Stimulated activated CD4-positive, alpha-beta T cell treated with anti-CD3 and anti-CD28 coated beads, TNF-alpha, amount 100 ng/mL, for 1 hour (primary cell): ENCODE results near the gene DKK2.

ENCODE experiments used
- DNase-seq, 3 donors: peaks; one replicate each; pipeline ENCODE4 v3.0.0-alpha.2; 2020; ENCODE audit warnings: low read depth in 3 of 3, low spot score in 1 of 3

The DKK2 gene

DNA sequence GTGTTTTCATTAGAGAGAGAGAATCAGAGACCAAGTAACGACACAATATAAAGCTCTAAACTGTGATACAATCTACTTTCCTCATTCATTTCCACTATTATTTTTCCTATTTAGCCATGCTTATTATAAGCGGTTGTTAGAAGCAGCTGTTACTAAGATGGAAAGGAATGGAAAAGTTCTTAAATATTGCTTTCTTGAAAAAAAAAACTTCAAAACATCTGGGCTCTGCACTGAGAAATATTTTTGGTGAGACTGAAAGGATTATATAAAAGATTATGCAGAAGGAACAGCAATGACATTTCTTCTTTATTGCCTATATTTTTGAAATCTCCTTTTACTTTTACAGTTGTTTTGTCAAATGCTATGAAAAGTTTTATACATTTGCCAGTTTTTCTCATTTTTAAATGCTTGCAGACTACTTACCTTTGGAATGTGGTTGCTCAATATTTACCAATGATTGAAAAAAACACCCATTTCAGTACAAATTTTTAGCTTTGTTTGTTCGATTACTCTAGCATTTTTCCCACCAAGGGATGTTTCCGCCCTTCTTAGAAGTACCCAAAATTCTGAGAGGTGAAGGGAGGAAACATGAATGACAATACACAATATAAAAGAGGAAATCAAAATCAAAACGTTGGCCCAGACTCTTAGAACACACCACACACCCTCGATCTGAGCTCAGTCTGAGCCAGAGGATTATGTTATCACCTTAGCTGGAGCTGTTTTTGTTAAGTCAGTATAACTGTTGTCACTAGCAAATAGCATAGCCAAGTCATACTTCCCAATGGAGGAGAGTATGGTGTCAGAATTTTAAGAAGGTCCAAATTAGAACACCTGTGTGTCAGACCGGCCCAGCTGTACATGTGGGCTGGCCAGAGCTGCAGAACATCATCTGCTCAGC, 18.4 kb downstream of the DKK2 start:
- DNase-seq: no peak

DNA sequence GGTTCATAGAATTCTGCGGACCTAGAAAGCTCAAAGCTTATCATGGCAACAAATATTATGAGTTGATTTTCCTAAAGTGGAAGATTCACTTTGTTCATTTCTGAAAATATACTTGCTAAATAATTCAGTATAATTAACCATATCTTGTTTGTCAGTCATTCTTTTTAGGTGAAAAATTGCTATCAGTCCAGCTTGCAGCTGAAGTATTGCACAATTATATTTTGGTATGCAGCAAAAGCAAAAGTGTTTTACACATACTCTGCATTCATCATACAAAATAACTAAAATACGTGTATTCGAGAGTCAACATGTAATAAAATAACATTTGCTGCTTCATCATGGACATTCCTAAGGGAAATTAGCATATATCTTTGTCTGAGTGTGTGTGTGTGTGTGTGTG, 24.8 kb downstream of the DKK2 start:
- DNase-seq: no peak

DNA sequence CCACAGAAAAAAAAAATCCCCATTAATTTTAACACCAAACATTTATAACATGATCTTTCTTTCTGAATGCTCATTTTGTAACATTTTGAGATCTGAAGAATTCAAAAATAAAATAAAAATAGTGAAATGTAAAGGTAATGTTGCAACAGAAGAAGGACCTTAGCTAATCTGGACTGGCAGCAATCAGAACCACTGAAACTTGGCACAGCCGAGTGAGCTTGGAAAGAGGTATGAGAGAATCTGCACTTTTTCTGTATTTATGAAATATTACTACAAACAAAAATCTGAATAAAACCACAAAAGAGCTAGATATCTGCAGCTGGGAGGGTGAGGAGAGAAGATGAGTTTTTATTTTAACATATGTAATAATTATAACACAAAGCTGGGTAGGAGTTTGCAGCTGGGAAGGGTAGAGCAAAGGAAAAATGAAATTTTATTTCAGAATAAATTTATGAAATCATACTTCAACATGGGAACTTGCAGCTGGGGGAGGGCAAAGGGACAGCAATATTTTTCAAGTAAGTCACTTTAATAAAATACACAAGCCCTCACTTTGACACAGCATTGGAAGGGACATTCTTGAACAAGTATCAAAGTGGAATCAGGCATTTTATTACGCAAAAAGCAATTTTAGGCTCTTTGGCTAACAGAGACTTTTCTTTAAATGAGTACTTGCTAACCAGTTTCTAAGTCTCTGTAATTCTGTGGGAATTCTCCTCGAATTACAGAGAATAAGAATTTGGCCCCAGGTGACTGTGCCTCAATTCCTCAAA, 26.7 kb downstream of the DKK2 start:
- no peak for DNase-seq

GRCh38 chr4:107008115-107008514, 28.0 kb downstream of the DKK2 start:
- DNase-seq: no peak

GRCh38 chr4:107006218-107006617, 29.9 kb downstream of the DKK2 start:
- DNase-seq: no peak

DNA sequence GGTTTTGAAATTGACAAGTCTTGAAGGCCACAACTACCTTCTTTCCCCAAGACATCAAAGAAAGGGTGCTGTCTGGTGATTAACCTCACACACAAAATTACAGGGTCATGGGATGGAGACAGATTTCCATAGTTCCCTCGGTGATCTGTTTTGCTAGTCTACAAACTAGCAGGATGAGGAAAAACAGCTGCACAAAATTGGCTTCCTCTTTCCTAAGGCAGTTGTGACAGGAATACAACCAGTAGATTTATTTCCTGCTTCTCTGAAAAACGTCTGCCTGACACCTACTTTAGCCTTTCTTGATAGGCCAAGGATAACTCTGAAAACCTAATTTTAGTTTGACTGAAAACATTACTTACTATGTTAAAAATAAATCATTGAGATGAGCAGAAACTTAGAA, 39.6 kb downstream of the DKK2 start:
- no peak for DNase-seq

DNA sequence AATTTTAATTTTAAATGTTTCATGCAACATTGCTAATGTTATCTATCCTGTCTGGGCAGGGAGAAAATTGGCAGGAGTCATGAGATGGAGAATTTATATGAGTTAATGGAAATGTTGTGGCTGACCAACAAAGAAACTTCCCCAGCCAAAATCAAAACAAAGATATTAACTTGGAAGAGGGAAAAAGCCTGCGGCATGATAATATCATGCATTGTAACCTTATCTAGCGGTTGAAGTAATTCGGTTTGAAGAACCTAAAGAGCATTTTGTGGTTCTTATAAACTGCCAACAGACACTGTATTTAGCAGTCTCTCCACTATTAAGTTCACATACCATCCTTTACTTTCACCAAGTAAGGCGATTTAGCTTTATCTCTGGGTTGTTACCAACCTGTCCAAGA, 42.3 kb downstream of the DKK2 start:
- DNase-seq: no peak

DNA sequence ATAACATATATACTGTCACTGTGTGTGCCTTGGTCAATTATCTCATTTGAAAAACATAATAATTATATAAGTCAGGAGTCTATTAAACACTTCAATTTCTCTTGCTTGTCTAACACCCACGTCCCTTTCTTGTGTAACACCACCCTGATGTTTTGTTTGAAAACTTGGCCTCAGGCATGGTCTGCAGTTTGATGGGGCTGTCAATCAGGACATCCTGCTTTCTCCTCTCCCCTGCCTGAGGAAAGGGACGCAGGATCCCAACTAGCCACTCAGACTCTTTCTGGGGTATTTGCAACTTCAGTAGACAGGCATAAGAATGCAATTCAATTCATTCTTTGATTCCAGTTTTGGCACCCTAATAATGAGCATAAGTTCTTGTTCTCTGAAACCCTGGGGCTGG, 48.8 kb downstream of the DKK2 start:
- no peak for DNase-seq

- DNase-seq: no peak
Measured at GRCh38 chr4:106986486-106986885, 49.6 kb downstream of the DKK2 start.

DNA sequence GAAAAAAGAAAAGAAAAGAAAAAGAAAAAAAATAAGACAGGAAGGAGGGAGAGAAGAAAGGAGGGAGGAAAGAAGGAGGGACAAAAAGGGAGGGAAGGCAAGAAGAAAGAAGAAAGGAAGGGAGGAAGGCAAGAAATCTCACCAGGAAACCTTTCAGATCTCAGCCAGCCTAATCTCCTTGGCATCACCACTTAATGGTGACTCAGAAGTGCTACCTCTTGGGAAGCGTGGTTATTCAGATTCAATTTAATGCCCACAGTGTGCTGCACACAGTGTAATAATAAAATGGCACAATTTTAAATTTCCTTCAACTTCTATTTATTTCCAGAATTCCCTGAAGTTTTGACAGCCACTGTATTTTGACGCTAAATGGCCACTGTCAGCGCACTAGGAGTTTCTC, 50.3 kb downstream of the DKK2 start:
- DNase-seq: no peak

DNA sequence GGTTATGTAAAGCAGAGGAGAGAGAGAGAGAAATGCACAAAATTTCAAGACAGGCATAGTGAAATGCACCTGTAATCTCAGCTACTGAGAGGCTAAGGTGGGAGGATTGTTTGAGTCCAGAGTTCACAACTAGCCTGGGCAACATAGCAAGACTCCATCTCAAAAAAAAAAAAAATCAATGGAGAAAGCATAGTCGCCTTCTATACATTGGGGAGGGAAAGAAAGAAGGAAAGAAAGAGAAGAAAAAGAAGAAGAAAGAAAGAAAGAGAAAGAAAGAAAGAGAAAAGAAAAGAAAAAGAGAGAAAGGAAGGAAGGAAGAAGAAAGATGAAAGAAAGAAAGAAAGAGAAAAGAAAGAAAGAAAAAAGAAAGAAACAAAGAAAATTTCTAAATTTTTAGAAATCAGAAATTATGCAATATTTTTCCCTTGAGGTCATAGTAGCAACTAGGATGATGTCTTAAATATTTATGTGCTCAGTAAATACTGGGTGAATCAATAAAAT, 53.4 kb downstream of the DKK2 start:
- DNase-seq: no peak

- DNase-seq: no peak
Measured at GRCh38 chr4:106981431-106981830, 54.7 kb downstream of the DKK2 start.

DNA sequence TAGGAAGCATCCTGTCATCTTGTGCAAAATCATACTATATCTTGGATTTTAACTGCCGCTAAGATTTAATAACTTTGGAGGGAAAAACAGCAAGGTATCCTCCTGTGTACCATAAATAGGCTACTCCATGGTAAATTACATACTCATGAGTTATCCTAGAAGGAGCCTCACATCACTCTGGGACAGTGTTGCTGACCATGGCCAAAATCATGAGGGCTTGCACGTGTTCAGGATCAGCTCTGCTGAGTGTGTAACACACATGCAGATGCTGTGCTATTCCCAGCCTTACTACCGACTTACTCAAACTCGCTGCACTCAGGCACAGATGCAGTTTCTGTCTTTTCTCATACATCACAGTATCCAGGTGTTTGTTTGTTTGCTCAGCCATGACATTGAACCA, 56.6 kb downstream of the DKK2 start:
- DNase-seq: no peak

GRCh38 chr4:106978046-106978774, 57.9 kb downstream of the DKK2 start:
- no peak for DNase-seq

GRCh38 chr4:106971636-106972035, 64.5 kb downstream of the DKK2 start:
- DNase-seq: no peak

- DNase-seq: no peak
Measured at GRCh38 chr4:106967892-106968291, 68.2 kb downstream of the DKK2 start.

DNA sequence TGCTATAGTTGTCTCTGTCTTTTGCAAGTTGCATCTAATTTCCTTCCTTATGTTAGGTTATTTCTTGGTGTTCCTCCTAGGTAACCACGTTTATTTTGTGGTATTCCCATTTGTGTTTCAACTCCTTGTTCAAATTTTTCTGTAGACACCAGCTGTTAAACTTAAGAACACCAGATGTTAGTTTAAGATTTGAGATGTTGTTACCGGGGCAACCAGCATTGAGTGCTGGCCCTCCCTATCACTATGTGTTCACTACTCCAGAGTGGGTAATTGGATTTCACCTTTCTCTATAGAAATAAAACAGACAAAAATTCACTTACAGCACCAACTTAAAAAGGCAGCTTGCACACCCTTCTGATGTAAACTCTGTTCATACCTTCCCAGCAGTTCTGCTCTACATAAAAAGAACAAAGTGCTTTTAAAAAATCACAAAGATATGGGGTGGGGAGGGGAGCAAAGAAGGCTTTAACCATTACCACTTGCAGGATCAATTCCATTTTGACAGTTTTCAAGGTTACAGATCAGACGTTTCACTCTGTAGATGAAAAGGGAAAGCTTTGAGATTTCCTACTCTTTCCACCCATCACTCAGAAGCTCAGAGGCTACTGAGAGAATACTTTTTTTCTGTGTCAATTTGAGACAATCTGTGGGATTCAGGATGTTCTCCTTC, 82.9 kb downstream of the DKK2 start:
- DNase-seq: no peak

GRCh38 chr4:106951891-106952290, 84.2 kb downstream of the DKK2 start:
- DNase-seq: no peak

DNA sequence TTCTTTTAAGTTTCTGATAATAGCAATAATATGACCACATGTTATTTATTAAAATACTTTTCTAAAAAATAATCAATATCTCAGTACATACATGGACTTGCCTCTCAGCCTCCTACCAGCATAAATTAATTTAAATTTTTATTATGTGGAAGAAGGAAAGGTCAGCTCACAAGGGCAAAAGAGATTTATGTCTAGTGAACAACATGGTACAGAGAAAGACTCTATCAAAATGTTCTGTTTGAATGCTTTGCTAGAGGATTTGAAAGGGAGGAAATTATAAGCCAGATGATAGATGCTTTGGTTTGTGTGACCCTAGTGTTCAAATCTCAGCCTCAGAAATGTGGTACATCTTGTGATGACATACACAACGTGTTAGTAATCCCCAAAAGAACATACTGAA, 94.3 kb downstream of the DKK2 start:
- DNase-seq: no peak

GRCh38 chr4:106930522-106930921, 105.6 kb downstream of the DKK2 start:
- no peak for DNase-seq

- DNase-seq: no peak
Measured at GRCh38 chr4:106929248-106929647, 106.9 kb downstream of the DKK2 start.
